PC-3 (cell line): ENCODE results near the gene OTUB1. TPM values are rescaled to one million over a fixed set of nuclear protein-coding genes. Genes with fewer than 3 reads are reported as not detected.

Source experiments
- ATAC-seq: fragments of 200-7000 bp; cut with Tn5 transposase; 2 replicates; pipeline ENCODE4 v1.9.1; 2020; ENCODE audit warnings: mild to moderate bottlenecking, moderate library complexity
- BruUV-seq: library from RNA; stranded (reverse); fragments of 400-500 nt; replicated peaks from 2 replicates; lab custom pipeline; 2021; lab: Mats Ljungman, UMichigan
- CTCF ChIA-PET: fragments of 300-600 bp; sonication (Branson Sonifier 250); formaldehyde crosslinking; loops from one replicate; lab custom pipeline; 2022; ENCODE audit warnings: antibody characterized with exemption; lab: Charles Lee
- POLR2A ChIA-PET: fragments of 300-600 bp; sonication (Branson Sonifier 250); formaldehyde crosslinking; loops from one replicate; lab custom pipeline; 2022; ENCODE audit warnings: antibody characterized with exemption; ENCODE audit not compliant: unreplicated experiment; lab: Charles Lee
- DNase-seq: peaks from one replicate; pipeline ENCODE4 v3.0.0-alpha.2; 2015
- H2AFZ ChIP-seq: fragments of 300-600 bp; sonication (generic); 2 replicates; pipeline ENCODE4 v1.6.0; 2016; ENCODE audit warnings: antibody characterized with exemption, low read length
- H3F3A ChIP-seq: fragments of 300-600 bp; sonication (generic); one replicate; pipeline ENCODE4 v1.6.0; 2017; ENCODE audit warnings: antibody characterized with exemption, low read length, control low read depth, mild to moderate bottlenecking; ENCODE audit not compliant: unreplicated experiment
- H3K27ac ChIP-seq: fragments of 300-600 bp; sonication (generic); 2 replicates; pipeline ENCODE4 v1.5.1; 2016; ENCODE audit warnings: mild to moderate bottlenecking, low read length
- H3K27me3 ChIP-seq: fragments of 300-600 bp; sonication (generic); 2 replicates; pipeline ENCODE4 v1.6.1; 2016; ENCODE audit warnings: low read length, mixed read lengths
- H3K36me3 ChIP-seq: fragments of 300-600 bp; sonication (generic); 2 replicates; pipeline ENCODE4 v1.6.1; 2016; ENCODE audit warnings: low read depth, mixed run types, low read length, mixed read lengths
- H3K4me1 ChIP-seq: fragments of 300-600 bp; sonication (generic); 2 replicates; pipeline ENCODE4 v1.5.1; 2016; ENCODE audit warnings: low read length; ENCODE audit not compliant: insufficient read depth
- H3K4me2 ChIP-seq: fragments of 300-600 bp; sonication (generic); 2 replicates; pipeline ENCODE4 v1.6.0; 2016; ENCODE audit warnings: low read length
- H3K4me3 ChIP-seq: fragments of 300-600 bp; sonication (generic); 2 replicates; pipeline ENCODE4 v1.5.1; 2016; ENCODE audit warnings: mild to moderate bottlenecking, low read length, mixed read lengths
- H3K79me2 ChIP-seq: fragments of 300-600 bp; sonication (generic); 2 replicates; pipeline ENCODE4 v1.6.1; 2017; ENCODE audit warnings: low read length, mixed read lengths
- H3K9ac ChIP-seq: fragments of 300-600 bp; sonication (generic); 2 replicates; pipeline ENCODE4 v1.6.0; 2016; ENCODE audit warnings: mild to moderate bottlenecking, low read length
- H3K9me2 ChIP-seq: fragments of 300-600 bp; sonication (generic); replicated peaks from 2 replicates; pipeline ENCODE4 v1.6.1; 2016; ENCODE audit warnings: mixed run types, low read length, mixed read lengths
- H3K9me3 ChIP-seq: fragments of 300-600 bp; sonication (generic); 2 replicates; pipeline ENCODE4 v1.6.1; 2016; ENCODE audit warnings: low read length, mixed read lengths
- H4K20me1 ChIP-seq: fragments of 300-600 bp; sonication (generic); 2 replicates; pipeline ENCODE4 v1.6.1; 2016; ENCODE audit warnings: low read length, mixed read lengths
- EZH2 ChIP-seq: fragments of 300-600 bp; sonication (generic); IDR thresholded peaks from one replicate; pipeline ENCODE4 v1.6.1; 2017; ENCODE audit warnings: antibody characterized with exemption, mild to moderate bottlenecking, low read length; ENCODE audit not compliant: unreplicated experiment
- EZH2phosphoT487 ChIP-seq: fragments of 300-600 bp; sonication (generic); IDR thresholded peaks from 2 replicates; pipeline ENCODE4 v1.6.1; 2018; ENCODE audit warnings: mild to moderate bottlenecking, antibody characterized with exemption, low read length, borderline replicate concordance
- intact Hi-C: fragments of 100-400 bp; cut with micrococcal nuclease; formaldehyde crosslinking; loops from 2 replicates; pipeline ENCODE4 v1.9.0; 2023
- total RNA-seq: library from RNA; depleted of rRNA; stranded (reverse); fragments of >200 nt; gene quantifications from 2 replicates; pipeline ENCODE4 v1.2.3, GENCODE V29; 2014
- TF ChIP-seq, protein P1 (sequence below): fragments of 300-600 bp; sonication (generic); conservative IDR thresholded peaks from 2 replicates; pipeline ENCODE4 v1.5.1; 2017; ENCODE audit warnings: antibody characterized with exemption, low read depth, mild to moderate bottlenecking, low read length

OTUB1 gene
- total RNA-seq, 1 experiment from 2014 or later, result 129 TPM

DNA sequence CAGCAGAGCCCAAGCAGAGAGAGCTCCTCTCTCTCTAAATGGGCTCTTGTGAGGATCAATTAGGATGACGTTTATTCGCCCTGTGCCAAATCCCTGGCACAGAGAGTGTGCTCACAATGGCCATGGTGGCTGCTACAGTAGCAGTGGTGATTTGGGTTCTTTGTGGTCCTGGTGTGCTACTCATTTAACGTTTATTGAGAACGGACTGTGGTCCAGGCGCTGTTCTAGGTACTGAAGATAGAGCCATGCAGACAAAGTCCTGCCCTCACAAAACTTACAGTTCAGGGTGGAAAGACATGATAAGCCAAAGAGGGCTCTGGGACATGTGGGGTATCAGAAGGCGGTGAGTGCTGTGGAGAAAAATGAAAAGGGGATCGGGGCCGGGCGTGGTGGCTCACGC, 5.3 kb downstream of the OTUB1 start:
- H3K27me3 ChIP-seq, result no peaks in the 10 kb centered on the region
- DNase-seq (no peak), ATAC-seq (no peak)
- no peak overlapping the region for H3K9ac ChIP-seq
- ChIA-PET CTCF (no interaction called here), POLR2A (no interaction called here)
- peaks cover 42% of the 10 kb centered on the region for H3K36me3 ChIP-seq
- H3K9me2 ChIP-seq, result no peaks in the 10 kb centered on the region
- H3K79me2 ChIP-seq, result peaks cover 32% of the 10 kb centered on the region
- no peak overlapping the region for H3K4me3 ChIP-seq
- H4K20me1 ChIP-seq, result peaks cover 16% of the 10 kb centered on the region
- H3K4me1 ChIP-seq, result peaks cover 9% of the 10 kb centered on the region
- TF ChIP-seq EZH2 (no peak), EZH2phosphoT487 (no peak)
- TF ChIP-seq, protein P1, sequence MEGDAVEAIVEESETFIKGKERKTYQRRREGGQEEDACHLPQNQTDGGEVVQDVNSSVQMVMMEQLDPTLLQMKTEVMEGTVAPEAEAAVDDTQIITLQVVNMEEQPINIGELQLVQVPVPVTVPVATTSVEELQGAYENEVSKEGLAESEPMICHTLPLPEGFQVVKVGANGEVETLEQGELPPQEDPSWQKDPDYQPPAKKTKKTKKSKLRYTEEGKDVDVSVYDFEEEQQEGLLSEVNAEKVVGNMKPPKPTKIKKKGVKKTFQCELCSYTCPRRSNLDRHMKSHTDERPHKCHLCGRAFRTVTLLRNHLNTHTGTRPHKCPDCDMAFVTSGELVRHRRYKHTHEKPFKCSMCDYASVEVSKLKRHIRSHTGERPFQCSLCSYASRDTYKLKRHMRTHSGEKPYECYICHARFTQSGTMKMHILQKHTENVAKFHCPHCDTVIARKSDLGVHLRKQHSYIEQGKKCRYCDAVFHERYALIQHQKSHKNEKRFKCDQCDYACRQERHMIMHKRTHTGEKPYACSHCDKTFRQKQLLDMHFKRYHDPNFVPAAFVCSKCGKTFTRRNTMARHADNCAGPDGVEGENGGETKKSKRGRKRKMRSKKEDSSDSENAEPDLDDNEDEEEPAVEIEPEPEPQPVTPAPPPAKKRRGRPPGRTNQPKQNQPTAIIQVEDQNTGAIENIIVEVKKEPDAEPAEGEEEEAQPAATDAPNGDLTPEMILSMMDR, result no peak
- no peak overlapping the region for H2AFZ ChIP-seq
- BruUV-seq, result no TSS peak
- no peak overlapping the region for H3K27ac ChIP-seq
- no peaks in the 10 kb centered on the region for H3F3A ChIP-seq
- intact Hi-C loops, result no loop called here
- H3K9me3 ChIP-seq, result no peaks in the 10 kb centered on the region
- H3K4me2 ChIP-seq, result no peak overlapping the region

DNA sequence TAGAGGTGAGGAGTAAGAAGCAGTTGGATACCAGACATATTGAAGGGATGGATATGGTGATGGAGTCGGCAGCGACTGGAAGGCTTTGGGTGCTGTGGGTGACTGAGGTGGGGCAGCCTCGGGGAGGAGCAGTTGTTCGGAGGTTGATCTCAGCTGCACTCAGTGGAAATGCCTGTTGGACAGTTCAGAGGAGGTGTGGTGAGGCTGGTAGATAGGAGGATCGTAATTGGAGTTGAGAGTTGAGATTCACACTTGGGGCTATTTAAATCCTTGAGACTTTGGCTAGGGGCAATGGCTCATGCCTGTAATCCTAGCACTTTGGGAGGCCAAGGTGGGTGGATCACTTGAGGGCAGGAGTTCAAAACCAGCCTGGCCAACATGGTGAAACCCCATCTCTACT, 6.9 kb downstream of the OTUB1 start:
- H3K27me3 ChIP-seq, result no peaks in the 10 kb centered on the region
- H3F3A ChIP-seq, result no peaks in the 10 kb centered on the region
- no peak overlapping the region for H3K27ac ChIP-seq
- H3K9me3 ChIP-seq, result no peaks in the 10 kb centered on the region
- ATAC-seq (no peak), DNase-seq (no peak)
- ChIA-PET CTCF (no interaction called here), POLR2A (no interaction called here)
- no peak overlapping the region for H2AFZ ChIP-seq
- intact Hi-C loops, result no loop called here
- no peak overlapping the region for H3K9ac ChIP-seq
- H3K79me2 ChIP-seq, result peaks cover 16% of the 10 kb centered on the region
- H3K4me2 ChIP-seq, result no peak overlapping the region
- TF ChIP-seq, protein P1, result no peak
- no peak for TF ChIP-seq EZH2phosphoT487
- TF ChIP-seq EZH2, result no peak
- no peaks in the 10 kb centered on the region for H3K4me1 ChIP-seq
- no TSS peak for BruUV-seq
- H3K9me2 ChIP-seq, result no peaks in the 10 kb centered on the region
- peaks cover 3% of the 10 kb centered on the region; the same call in 1 of the 2 replicates for H4K20me1 ChIP-seq
- H3K4me3 ChIP-seq, result no peak overlapping the region
- H3K36me3 ChIP-seq, result peaks cover 56% of the 10 kb centered on the region

DNA sequence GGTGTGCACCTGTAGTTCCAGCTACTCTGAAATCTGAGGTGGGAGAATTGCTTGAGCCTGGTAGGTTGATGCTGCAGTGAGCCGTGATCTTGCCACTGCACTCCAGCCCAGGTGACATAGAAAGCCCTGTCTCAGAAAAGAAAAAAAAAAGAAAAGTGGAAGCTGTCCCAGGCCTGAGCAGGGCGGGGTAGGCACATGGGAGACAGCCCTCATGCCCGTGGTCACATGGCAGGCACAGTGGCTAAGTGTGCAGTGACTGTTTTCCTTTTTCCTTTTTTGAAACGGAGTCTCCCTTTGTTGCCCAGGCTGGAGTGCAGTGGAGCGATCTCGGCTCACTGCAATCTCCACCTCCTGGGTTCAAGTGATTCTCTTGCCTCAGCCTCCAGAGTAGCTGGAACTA, 7.8 kb downstream of the OTUB1 start:
- Histone ChIP-seq H3K4me1 (peaks cover 4% of the 10 kb centered on the region; the same call in 1 of the 2 replicates), H2AFZ (no peak overlapping the region), H3K9me3 (no peaks in the 10 kb centered on the region), H3F3A (no peaks in the 10 kb centered on the region), H3K9ac (no peak overlapping the region), H3K27ac (no peak overlapping the region), H4K20me1 (no peaks in the 10 kb centered on the region), H3K79me2 (peaks cover 8% of the 10 kb centered on the region; the same call in 1 of the 2 replicates), H3K27me3 (no peaks in the 10 kb centered on the region), H3K4me2 (no peak overlapping the region), H3K9me2 (no peaks in the 10 kb centered on the region), H3K4me3 (no peak overlapping the region), H3K36me3 (peaks cover 48% of the 10 kb centered on the region)
- no TSS peak for BruUV-seq
- ChIA-PET POLR2A (no interaction called here), CTCF (no interaction called here)
- ATAC-seq, result no peak
- intact Hi-C loops, result no loop called here
- TF ChIP-seq EZH2phosphoT487 (no peak), EZH2 (no peak)
- TF ChIP-seq, protein P1, result no peak
- no peak for DNase-seq
